HG02981 (cell line): ENCODE measurements around the gene AMBRA1.
A peak's percentile ranks its signal among the peaks of the same experiment; 100 is the strongest.
"Not testable (repeated sequence)": the region's sequence is repeated elsewhere in the genome, so short reads cannot be mapped to it uniquely, and the experiment has no call there.

Source experiments
- ATAC-seq: cut with Tn5 transposase; IDR thresholded peaks from one replicate; pipeline ENCODE4 v1.9.1; 2021; ENCODE audit warnings: mild to moderate bottlenecking, moderate library complexity; ENCODE audit not compliant: unreplicated experiment

AMBRA1 gene

DNA sequence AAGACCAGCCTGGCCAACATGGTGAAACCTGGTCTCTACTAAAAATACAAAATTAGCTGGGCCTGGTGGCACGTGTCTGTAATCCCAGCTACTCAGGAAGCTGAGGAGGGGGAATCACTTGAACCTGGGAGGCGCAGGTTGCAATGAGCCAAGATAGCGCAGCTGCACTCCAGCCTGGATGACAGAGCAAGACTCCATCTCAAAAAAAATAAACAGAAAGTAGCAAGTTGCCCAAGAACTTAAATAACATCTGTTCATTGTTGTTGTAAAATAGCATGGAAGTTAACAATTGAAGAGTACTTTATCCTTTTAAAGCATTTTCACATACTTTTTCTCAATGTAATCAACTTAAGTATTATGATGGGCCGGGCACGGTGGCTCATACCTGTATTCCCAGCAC is 5.7 kb downstream of the AMBRA1 start:
- no peak for ATAC-seq

GRCh38 chr11:46583513-46583912 is 10.3 kb downstream of the AMBRA1 start:
- ATAC-seq: not testable (repeated sequence)

DNA sequence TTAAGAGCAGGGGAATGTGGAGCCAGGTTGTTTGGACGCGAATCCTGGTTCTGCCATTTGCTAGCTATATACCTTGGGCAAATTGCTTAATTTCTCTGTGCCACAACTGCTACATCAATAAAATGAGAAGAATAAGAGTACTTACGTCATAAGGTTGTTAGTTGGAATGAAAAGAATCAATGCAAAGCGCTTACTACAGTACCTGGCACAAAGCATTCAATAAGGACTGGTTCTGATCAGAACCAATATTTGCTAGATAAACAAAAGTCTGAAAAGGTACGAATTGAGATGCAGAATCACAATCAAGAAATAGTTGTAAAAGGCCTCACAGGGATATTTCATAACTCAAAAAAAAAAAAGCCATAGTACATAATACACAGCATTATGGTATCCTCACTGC is 11.2 kb downstream of the AMBRA1 start:
- ATAC-seq: no peak

GRCh38 chr11:46577058-46577457 is 16.8 kb downstream of the AMBRA1 start:
- ATAC-seq: no peak

- ATAC-seq: no peak
Observed at GRCh38 chr11:46574656-46575055, 19.2 kb downstream of the AMBRA1 start.

DNA sequence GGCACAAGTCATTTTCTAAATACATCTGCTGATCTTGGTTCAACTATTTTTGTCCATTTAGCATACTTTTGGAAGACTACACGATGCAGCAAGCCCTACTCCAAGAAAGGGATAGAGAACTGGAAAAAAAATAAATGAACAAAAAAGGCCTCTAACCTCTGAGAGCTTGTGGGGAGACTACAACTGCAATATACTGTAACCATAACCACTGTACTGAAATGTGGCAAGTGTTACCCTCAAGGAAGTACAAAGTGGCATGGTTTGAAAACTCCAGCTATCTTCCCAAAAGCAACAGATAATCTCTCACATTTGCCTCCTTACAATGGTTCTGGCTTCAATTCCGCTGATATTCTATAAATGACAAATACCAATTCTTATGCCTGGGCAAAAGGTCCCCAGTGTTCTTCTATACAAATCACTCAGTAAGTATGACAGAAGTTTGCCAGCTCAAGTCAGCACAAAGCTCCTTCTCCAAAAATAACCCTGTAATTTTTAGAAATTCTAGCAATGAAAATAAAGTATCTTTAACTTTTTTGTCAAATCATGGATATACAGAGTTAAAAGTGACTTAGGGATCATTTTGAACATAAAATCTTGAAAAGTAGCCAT is 22.9 kb downstream of the AMBRA1 start:
- no peak for ATAC-seq

- no peak for ATAC-seq
Observed at GRCh38 chr11:46565232-46565840, 28.5 kb downstream of the AMBRA1 start.

DNA sequence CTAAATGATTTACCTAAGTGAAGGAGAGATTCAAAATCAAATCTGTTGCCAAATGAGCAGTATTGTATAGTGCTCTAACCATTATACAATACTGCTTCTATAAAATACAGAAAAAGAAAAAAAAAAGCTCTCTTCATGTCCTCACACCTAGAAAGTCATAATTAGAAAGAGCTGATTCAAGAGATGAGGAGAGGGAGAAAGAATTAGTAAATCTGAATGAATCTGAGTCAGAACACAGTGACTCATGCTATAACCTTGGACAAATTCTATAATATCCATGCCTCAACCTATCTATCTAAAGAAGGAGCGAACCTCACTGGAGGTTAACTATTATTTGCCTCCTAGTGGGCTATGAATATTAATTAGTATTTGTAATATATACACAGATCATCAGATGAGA is 29.4 kb downstream of the AMBRA1 start:
- ATAC-seq: no peak

- ATAC-seq: no peak
Observed at GRCh38 chr11:46562527-46562926, 31.3 kb downstream of the AMBRA1 start.

DNA sequence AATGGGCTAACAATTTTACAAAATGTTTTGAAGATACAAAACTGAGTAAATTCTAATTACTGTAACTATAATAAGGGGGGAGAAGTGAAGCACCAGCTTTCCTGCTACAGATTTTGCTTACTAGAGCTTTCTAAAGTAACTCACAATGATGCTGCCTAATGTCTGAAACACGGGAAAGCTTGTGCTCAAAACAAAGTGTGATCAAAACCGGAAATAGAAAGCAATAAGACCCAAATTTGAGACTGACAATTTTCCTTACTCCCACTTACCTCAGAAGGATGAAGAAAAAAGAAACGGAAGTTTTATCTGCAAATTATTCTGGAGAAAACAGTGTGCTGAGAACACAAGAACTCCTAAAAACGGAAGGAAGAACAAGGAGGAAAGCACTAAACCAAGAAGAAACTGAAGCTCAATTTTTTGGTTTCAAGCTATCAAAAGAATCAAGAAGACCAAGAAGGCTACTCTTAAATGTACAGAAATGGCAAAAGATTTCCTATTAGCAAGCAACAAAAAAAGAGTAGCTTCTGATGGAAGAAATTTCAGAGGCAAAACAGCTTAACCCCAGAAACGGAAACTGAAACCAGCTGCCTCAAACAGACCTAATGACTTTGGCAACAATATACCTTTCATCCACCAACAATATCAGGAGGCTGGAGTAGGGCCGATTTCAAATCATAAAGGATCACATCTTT is 33.4 kb downstream of the AMBRA1 start:
- no peak for ATAC-seq

- no peak for ATAC-seq
Observed at GRCh38 chr11:46559815-46560214, 34.0 kb downstream of the AMBRA1 start.

DNA sequence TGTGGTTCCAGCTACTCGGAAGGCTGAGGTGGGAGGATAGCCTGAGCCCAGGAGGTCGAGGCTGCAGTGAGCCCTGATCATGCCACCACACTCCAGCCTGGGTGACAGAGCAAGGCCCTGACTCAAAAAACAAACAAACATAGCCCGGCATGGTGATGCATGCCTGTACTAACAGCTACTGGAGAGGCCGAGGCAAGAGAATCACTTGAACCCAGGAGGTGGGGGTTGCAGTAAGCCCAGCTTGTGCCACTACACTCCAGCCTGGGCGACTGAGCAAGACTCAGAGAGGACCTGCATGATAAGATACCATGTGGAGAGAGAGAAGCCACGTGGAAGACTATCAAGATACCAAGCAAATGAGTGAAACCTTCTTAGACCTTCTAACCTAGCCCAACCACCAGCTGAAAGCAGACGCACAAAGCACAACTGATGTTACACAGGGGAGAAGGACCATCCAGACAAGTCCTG is 36.1 kb downstream of the AMBRA1 start:
- ATAC-seq: no peak

DNA sequence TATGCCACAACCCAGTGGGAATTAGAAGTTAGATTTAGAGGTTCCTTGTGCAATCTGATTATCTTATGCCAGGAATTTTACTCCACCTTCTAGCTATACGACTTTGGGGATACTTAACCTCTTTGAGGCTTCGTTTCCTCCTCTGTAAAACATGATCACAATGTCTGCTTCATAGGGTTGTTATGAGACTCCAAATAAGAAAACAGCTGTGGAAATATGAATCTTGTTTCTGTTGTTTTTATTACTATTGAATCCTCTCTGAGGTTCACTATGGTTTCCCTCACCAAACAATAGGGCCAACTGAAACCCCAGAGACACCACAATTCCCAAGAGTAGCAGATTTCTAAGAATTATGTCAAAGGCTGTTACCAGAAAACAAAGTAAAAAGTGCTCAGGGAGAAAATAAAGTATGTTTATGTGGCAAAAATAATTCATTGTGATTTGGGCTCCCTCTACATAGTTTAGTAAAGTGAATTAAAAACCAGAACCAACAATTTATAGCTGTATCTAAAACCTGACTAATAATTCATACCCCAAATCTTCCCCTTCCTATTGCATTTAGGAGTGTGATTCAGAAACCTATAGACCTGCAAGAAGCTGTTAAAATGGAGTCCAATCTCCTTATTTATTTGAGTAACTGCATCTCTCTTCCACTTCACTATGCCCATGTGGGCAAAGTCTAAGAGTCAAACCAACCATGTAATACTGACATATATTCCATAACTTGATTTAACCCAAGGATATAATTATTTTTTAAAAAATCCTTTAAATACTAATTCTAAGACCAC is 38.4 kb downstream of the AMBRA1 start:
- peak; percentile 71 for ATAC-seq

DNA sequence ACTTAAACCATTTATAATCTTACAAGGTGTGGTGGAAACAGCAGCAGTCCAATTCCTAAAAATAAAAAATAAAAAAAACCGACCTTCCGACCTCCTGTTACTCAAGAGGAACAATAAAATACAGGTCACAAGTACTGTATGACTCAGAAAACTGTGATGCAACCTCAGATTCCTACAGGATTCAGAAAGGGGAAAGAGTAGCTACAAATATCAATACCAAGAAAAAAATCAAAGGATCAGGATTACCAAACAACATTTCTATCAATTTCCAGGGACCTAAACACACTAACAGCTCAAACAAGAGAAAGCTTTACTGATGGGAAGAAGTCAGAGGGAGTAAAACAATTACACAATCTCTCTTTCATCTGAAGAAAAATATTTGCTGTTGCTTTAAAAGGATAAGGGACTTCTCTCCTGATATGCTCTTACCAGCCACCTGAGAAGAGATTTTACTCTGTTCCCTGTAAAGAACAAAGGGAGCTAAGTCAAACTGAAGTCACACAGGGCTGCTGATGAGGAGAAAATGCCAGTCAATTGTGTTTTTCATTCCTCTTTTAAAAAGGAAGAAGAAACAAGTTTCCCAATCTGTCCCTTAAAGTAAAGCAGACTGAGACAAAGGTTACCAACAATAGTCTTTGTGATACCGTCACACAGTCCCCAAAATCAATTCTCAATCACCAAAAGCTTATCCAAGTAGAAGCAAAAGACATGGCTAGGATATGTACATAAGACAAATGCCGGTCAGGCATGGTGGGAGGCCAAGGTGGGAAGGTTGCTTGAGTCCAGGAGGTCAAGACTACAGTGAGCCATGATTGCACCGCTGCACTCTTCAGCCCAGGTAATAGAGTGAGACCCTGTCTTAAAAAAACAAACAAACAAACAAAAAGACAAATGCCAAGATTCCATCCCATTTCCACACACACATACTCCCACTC is 39.3 kb downstream of the AMBRA1 start:
- no peak for ATAC-seq

DNA sequence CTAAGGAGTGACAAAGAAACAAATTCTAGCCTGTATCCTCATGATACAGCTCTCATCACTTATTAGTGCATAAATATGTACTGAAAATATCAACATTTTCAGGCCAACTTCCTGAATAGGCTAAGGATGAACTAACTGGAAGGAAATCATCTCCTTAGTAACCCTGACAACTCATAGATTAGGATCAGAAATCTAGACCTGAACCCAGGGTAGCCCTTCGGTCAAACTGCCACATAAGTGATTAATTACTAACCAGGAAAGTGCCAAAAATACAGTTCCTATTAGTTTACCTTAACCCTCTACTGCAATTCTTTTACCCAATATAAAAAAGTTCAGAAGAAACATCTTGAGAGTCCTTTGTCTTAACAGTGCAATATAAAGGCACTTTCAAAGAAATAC is 40.0 kb downstream of the AMBRA1 start:
- no peak for ATAC-seq

GRCh38 chr11:46551261-46551660 is 42.6 kb downstream of the AMBRA1 start:
- no peak for ATAC-seq

- ATAC-seq: no peak
Observed at GRCh38 chr11:46547579-46547978, 46.2 kb downstream of the AMBRA1 start.

DNA sequence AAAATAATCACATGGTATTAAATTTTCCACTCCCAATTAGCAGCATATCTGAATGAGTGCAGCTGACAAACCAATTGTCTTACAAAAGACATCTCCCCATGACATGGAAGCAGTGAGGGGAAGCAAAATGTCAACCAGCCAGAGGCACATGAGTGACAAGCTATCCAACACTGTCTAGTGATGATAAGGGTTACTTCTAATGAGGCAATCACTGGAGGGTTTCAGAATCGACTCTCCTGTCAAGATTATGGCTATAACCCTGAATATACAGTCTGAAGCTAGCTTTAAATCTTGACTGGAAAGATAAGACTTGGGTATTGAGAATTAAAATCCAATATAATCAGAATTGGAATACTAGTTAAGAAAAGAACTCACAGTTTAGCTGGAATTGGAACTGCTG is 50.3 kb downstream of the AMBRA1 start:
- no peak for ATAC-seq

GRCh38 chr11:46541593-46542371 is 52.0 kb downstream of the AMBRA1 start:
- ATAC-seq: no peak

- no peak for ATAC-seq
Observed at GRCh38 chr11:46540807-46541206, 53.0 kb downstream of the AMBRA1 start.
